NCI-H1092 (cell line): ENCODE measurements around the gene ZBTB16.

Experiments
- DNase-seq: peaks from one replicate; lab custom pipeline; 2025; lab: John Stamatoyannopoulos, UW

ZBTB16 gene

DNA sequence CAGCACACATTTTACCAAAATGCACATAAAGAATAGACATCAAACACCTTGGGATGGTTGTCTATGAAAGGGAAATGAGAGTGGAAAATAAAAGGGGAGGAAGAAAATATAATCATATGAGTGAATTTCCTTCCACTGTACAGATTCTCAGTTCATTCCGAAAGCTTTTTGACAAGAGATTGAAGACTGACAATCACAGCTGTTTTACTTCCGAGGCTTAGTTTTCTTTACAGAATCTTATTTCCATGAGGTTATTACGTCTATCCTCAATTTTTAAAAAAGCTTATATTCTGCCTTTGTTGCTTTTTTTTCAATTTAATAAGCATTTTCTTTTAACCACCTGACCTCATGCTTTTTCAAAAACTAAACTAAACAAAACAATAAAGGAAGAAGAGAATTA, 223.9 kb downstream of the ZBTB16 start:
- no peak for DNase-seq

DNA sequence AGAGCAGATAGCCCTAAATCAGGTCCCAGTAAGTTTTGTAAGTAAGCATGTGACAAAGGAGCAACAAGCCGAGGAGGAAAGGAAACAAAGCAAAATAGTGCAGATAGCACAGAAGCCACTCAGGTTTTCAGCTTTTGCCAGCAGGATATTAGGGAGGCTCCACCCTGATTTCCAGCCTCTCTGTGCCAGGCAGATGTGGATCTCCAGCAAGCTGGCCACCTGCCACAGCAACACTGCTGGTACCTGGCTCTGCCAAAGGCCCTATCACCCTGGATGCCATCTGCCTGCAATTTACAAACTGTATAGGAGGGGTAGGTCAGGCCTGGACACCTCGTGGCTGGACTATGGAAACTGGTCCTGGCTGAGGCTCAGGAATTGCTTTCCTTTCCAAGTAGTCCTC, 224.5 kb downstream of the ZBTB16 start:
- DNase-seq: peak; percentile 82

DNA sequence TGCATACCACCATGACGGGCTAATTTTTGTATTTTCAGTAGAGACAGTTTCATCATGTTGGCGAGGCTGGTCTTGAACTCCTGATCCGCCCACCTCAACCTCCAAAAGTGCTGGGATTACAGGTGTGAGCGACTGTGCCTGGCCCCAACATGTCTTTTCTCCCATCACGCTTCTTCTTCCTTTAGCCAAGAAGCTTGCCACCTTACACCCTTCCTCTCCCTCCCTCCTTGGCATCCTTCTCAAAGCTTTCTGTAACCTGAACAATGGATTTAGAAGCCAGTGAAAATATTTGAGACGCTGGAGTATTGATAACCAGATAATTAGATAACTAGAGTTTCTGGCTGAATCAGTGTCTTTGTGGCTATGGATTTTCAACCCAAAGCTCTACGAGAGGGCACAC, 225.4 kb downstream of the ZBTB16 start:
- no peak for DNase-seq

DNA sequence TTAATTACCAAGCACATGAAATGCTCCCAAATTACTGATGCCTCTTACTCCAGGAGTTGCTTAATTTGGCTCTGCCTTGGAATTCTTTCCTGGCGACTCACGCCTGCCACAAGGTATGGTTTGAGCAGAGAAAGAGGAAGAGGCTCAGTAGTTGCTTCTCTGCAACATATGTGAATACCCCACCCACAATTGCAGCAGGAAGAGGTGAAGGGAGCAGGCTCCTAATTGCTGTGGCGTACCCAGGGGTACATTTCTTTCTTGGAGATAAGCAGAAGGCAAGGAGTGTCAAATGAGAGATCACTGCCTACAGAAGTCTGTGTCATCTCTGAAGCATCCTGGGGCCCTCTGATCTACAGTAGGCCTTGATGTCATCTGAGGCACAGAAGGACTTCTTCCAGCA, 226.1 kb downstream of the ZBTB16 start:
- no peak for DNase-seq

DNA sequence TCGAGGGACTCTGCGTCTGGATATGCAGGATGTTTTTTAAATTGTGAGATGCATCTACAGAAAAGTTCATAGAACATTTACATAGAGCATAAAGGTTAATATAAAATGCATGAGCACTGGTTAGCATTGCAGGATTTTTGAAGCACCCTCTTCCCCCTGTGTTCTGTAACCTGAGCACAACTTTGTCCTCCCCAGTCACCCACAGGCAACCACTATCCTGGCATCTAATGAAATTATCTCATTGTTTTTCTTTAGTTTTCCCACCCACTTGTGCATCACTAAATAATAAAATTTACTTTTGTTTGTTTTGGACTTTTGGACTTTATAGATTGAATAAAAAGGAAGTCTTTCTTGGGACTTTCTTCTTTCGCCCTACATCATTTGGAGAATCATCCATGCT, 226.7 kb downstream of the ZBTB16 start:
- DNase-seq: no peak

DNA sequence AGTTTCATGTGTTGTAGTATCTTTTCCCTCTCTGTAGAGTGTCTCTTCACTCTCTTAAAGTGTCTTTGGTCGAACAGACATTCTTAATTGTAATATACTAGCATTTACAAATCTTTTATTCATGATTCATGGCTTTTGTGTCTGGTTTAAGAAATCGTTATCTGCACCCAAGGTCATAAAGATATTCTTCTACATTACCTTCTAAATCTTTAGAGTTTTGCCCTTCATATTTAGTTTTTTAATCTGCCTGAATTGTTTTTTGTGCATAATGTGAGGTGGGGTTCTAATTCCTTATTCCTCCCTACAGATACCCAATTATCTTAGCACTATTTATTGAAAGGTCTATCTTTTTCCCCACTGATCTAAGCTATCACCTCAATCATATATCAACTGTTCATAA, 227.6 kb downstream of the ZBTB16 start:
- no peak for DNase-seq

- no peak for DNase-seq
Observed at GRCh38 chr11:114288136-114288535, 228.6 kb downstream of the ZBTB16 start.

- DNase-seq: no peak
Observed at GRCh38 chr11:114289779-114290178, 230.3 kb downstream of the ZBTB16 start.

DNA sequence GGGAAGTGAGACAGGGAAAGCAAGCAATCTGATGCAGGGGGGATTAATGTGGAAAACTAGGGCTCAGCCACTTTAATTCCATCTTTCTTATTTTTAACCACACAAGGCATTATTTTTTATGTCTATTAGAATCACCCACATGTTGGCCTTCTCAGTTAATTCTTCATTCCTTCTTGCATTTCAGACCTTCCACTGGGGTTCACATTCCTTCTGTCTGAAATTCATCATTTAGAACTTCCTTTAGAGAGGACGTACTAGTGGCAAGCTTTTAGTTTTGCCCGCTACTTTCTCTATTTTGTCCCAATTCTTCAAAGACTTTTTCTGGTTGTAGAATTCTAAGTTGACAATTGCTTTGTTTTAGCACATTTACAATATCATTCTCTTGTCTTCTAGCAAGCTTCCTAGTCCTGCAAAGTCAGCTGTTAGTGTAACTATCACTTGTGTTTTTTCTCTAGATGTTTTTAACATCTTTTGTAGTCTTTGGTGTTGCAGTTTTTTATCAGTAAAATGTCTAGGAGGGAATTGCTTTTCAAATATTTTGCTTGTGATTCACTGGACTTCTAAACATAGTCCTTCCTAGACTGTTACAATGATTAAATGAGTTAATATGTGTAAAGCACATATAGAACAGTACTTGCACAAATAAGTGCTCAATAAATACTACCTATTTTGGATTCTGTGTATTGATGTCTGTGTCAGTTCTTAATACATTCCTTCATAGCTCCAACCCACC, 231.2 kb downstream of the ZBTB16 start:
- DNase-seq: no peak

DNA sequence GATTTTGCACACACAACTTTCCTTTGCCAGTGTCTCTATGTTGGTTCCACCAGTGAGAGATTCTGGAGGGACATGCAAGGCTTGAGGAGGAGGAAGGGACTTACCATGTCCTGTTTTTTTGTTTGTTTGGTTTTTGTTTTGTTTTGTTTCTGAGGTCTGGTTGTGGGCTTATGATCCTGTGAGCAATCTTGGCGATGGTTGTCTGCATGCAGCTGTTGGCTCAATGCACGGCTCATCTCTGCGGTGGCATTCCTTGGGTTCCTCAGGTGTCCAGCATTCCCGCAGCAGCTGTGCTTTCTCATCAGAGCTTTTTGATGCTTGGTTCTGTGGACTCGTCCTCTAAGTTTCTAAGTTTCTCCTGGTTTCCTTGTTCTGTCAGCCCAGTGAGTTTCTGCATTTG, 231.9 kb downstream of the ZBTB16 start:
- DNase-seq: no peak

DNA sequence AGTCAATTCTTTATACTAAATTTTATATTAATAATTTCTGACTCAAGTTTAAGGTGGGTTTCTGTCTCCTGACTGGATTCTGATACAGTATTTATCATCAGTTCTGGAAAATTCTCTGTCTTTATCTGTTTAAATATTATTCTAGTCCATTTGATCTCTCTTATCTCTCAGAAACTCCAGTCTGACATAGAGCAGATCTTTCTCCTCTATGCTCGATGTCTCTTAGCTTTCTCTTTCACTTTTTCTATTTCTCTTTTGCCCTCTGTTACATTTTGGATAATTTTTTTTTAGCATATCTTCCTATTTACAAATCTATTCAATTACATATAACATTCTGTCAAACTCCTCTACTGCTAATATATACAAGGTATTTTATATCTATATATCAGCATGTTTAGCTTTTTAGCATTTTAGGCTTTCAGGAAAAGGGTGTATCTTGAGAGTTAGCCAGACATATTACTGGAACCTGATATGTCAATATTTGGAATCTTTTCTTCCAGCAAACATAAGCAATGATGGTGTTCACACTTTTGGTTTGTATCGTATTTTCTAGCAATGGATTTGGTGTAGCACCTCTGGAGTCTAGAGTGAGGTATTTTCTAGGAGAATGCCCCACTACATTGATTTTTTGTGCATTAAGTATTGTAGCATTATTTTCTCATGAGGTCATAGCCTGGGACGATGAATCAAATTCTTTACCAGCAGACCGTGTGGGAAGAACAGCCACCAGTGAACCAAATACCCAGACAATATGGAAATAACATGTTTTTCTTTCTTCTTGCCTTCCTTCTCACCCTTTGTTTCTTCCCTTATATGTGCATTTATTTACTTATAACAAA, 232.6 kb downstream of the ZBTB16 start:
- DNase-seq: no peak

DNA sequence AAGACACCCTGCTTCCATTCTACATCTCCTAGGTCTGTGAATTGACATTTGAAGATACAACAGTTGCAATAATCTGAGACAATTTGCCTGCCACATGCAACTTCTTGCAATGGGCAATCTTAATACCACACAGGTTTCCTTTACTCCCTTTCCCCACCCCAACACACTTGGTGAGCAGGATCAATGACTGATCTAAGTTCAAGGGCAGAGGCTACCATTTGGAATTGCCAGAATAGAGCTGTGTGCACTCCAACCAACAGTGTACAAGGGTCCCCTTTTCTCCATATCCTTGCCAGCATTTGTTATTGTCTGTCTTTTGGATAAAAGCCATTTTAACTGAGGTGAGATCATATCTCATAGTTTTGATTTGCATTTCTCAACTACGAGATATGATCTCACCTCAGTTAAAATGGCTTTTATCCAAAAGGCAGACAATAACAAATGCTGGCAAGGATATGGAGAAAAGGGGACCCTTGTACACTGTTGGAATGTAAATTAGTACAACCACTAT, 233.7 kb downstream of the ZBTB16 start:
- no peak for DNase-seq

GRCh38 chr11:114295676-114296604, 236.4 kb downstream of the ZBTB16 start, which contains the start of gene NNMT:
NNMT (plus strand) TSS chr11:114296399; CDS start chr11:114296557, 158 bp downstream.
- DNase-seq: no peak

GRCh38 chr11:114296605-114297372, 237.3 kb downstream of the ZBTB16 start:
- DNase-seq: no peak

GRCh38 chr11:114297806-114298709, 238.5 kb downstream of the ZBTB16 start:
- DNase-seq: no peak

DNA sequence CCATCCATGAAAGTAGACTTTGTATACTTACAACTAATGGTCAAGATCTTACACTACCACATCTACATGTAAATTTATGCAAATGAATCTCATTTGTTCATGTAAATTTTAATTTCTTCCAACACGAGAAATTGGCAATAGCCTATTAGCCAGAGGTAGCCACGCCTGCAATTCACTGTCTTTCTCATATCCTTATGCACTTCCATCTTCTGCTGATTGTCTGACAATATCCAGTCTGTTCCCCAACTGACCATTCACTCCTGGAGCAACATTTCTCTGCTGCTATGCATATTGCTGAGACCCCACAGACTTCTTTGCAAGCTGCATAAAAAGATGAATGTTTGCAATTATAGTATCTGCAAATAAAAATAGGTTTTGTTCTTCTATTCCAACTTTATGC, 239.2 kb downstream of the ZBTB16 start:
- no peak for DNase-seq
